ENCODE measurements around the gene ARHGAP26.

ARHGAP26 gene

DNA sequence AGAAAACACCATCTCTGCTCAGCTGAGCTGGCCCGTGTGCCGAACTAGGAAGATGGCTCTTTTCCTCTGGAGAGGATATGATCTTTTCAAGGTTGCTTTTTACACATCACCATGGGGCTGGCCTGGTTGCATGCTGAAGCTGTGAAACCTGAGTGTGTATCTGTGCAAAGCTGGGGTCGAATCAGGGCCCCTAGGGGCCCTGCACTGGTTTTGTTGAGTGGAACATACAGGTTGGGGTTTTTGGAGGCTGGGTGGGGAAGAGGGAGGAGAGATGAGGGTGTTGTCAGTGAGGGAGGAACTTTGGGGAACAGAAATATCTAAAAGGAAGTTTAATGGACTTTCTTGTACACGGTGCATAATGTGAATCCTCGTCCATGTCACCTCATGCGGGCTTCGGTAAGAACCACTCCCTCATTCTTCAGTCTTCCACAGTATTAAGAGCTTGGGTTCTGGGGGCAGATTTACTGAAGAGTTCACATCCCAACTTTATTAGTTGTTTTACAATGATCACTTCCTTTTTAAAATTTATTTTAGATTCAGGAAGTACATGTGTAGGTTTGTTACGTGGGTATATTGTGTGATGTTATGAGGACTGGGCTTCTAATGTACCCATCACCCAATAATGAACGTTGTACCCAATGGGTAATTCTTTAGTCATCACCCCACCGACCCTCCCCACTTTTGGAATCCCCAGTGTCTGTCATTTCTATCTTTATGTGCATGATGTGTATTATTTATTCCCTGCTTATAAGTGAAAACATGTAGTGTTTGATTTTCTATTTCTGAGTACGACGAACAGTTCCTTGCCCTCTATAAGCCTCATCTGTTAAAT lies 395.1 kb downstream of the ARHGAP26 start:
- H3K27me3 Mint-ChIP-seq: no peaks in the 10 kb centered on the region

DNA sequence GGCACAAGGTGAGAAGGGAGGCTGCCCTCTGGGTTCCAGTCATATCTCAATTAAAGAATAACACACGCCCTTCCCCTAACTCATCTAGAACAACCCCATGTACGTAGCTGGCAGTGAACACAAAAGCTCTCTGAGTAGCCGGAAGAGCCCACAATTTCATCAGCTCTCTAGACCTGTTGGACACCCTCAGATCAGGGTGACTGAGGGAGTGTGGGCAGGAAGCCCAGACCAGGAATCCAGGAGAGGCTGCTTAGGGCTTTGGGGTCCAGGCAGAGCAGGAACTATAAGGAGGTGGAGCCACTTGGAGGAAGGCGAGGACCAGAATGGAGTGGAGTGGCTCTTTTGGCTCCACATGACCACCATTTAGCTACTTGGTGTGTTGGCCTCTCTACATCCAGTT lies 395.9 kb downstream of the ARHGAP26 start:
- ATAC-seq (replicated peaks) (no peak), DNase-seq (no peak)
- no peaks in the 10 kb centered on the region for H3K27me3 Mint-ChIP-seq
- peaks cover 9 to 20% of the 10 kb centered on the region in 2 donors for H3K4me1 Mint-ChIP-seq (ENCODE audit: low read depth in 2 of 2)
- no peaks in the 10 kb centered on the region for H3K9me3 Mint-ChIP-seq
- H3K27ac Mint-ChIP-seq: peak overlapping the region; percentile 57 to 77
- no peak overlapping the region for H3K4me3 Mint-ChIP-seq
- no peaks in the 10 kb centered on the region for H3K36me3 Mint-ChIP-seq (ENCODE audit: insufficient read depth)

More for the DNA sequence above, 395.1 kb downstream of the ARHGAP26 start:
- no peak overlapping the region for H3K4me3 Mint-ChIP-seq
- H3K36me3 Mint-ChIP-seq (ENCODE audit: insufficient read depth): no peaks in the 10 kb centered on the region
- ATAC-seq (replicated peaks) (no peak), DNase-seq (no peak)
- peak overlapping the region; percentile 57 to 77 for H3K27ac Mint-ChIP-seq
- peaks cover 9 to 14% of the 10 kb centered on the region in 2 donors for H3K4me1 Mint-ChIP-seq (ENCODE audit: low read depth in 2 of 2)
- no peaks in the 10 kb centered on the region for H3K9me3 Mint-ChIP-seq

DNA sequence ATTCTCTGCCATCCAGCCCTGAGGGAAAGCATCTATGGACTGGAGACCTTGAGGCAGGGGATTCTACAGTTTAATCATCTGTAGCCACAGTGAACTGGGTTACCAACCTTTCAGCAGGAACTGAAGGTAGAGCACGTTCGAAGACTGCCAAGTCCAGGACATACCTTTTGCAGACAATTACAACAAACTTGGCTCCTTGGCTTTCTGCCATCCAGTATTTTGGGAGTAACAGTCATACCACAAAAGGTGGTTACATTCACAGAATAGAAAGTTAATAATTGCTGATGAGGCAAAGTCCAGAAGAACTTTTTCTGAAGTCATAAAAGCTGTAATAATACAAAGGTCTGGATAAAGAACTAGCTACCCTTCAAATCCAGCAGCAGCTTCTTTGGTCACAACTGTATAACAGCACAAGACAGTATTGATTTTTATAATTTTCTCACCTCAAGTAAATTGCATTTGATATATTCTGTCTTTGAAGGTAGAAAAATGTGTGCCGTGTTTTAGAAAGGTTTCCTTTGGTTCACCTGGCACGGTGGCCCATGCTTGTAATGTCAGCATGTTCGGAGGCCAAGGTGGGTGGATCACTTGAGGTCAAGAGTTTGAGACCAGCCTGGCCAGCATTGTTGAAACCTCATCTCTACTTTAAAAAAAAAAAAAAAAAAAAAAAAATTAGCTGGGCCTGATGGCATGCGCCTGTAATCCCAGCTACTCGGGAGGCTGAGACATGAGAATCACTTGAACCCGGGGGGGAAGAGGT lies 396.7 kb downstream of the ARHGAP26 start:
- Mint-ChIP-seq H3K27me3 (no peaks in the 10 kb centered on the region), H3K9me3 (no peaks in the 10 kb centered on the region), H3K4me1 (ENCODE audit: low read depth in 2 of 2) (peaks cover 9 to 14% of the 10 kb centered on the region in 2 donors), H3K36me3 (ENCODE audit: insufficient read depth) (no peaks in the 10 kb centered on the region), H3K4me3 (no peak overlapping the region), H3K27ac (peak overlapping the region in 1 of 2 donors; percentile 77)
- DNase-seq (no peak), ATAC-seq (replicated peaks) (no peak)

DNA sequence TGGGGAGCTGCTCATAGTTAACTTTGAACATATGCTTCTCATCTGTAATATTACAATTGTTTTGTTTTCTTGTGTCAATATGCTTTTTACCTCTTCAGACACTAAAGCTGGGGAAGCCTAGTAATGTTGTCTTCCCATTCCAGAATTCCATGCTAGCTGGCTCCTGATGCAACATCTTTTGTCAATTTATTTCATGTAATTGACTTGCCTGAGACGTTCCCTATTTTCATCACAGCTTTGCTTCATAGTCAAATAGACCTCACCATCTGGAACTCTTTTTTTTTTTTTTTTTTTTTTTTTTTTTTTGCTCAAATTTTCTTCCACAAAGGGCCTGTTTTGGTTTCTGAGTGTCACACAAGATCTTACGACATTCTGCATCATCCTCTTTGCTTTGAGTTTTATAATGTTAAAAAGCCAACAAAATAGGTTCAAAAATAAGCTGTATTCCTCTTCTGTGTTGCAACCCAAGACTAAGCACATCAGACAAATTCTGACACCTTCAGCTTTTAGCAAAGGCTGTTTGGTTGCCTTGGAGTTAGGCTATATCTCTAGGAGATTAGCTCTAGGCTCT lies 398.1 kb downstream of the ARHGAP26 start:
- Mint-ChIP-seq H3K4me3 (no peak overlapping the region), H3K9me3 (no peaks in the 10 kb centered on the region), H3K27ac (no peak overlapping the region), H3K27me3 (no peaks in the 10 kb centered on the region), H3K4me1 (ENCODE audit: low read depth in 2 of 2) (peaks cover 9 to 17% of the 10 kb centered on the region in 2 donors), H3K36me3 (ENCODE audit: insufficient read depth) (no peaks in the 10 kb centered on the region)
- ATAC-seq (replicated peaks) (no peak), DNase-seq (no peak)

DNA sequence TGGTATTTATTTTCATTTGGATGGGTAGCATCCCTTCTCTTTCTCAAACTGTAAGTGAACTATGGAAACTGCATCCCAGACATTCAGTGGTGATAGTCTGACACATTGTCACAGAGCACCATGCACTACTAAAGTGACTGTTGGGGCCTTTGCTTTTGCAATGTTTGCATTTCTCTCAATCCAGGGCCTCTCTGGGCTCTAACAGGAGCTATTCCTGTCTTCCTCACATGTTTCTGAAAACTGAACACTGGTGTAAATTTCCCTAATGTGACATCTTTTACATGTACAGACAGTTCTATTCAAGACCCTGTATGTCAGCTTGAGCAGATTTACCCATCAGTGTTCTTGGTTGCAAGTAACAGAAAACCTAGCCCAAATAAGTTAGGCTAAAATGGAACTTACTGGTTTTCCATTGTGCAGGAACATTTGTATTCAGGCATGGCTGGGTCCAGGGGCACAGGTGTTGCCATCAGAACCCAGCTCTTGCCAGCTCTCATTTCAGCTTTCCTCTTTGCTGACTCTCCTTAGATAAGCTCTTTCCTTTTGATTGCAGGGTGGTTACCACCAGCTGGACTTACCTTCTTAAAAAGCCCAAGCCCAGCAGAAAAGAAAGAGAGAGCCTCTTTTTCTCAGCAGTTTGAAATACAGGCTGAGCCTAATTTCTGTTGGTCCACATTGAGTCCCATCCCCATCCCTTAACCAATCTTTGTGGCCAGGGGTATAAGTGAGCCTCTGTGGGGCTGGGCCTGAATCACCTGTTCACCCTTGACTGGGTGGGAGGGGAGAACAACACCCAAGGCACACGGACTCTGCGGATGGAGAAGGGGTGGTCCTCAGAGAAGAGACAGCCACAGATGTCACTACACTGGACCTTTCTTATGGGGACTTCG lies 399.0 kb downstream of the ARHGAP26 start:
- H3K4me1 Mint-ChIP-seq (ENCODE audit: low read depth in 2 of 2): peaks cover 9 to 22% of the 10 kb centered on the region in 2 donors
- no peak overlapping the region for H3K4me3 Mint-ChIP-seq
- no peaks in the 10 kb centered on the region for H3K27me3 Mint-ChIP-seq
- H3K9me3 Mint-ChIP-seq: no peaks in the 10 kb centered on the region
- no peak overlapping the region for H3K27ac Mint-ChIP-seq
- no peaks in the 10 kb centered on the region for H3K36me3 Mint-ChIP-seq (ENCODE audit: insufficient read depth)
- no peak for DNase-seq
- no peak for ATAC-seq (replicated peaks)

DNA sequence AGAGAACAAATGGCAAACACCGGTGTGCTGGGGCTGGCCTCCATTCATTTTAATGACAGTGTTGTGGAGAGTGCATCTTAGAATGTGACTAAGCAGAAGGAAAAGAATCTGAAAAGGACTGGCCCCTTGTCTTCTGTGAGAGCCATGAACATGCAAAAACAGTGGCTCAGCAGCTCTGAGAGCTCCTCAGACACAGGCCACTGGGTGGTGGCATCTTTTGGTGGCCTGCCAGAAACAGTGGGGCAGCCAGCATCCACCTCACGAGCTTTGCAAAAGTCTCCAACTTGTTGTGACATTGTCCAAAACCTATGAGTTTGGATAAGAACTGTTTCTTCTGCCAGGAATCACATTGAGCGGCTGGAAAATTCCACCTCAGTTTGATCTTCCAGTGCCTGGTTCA lies 399.9 kb downstream of the ARHGAP26 start:
- Mint-ChIP-seq H3K27ac (no peak overlapping the region), H3K4me1 (ENCODE audit: low read depth in 2 of 2) (peaks cover 9 to 16% of the 10 kb centered on the region in 2 donors), H3K27me3 (no peaks in the 10 kb centered on the region), H3K4me3 (no peak overlapping the region), H3K36me3 (ENCODE audit: insufficient read depth) (no peaks in the 10 kb centered on the region), H3K9me3 (no peaks in the 10 kb centered on the region)
- ATAC-seq (replicated peaks): no peak
- no peak for DNase-seq

DNA sequence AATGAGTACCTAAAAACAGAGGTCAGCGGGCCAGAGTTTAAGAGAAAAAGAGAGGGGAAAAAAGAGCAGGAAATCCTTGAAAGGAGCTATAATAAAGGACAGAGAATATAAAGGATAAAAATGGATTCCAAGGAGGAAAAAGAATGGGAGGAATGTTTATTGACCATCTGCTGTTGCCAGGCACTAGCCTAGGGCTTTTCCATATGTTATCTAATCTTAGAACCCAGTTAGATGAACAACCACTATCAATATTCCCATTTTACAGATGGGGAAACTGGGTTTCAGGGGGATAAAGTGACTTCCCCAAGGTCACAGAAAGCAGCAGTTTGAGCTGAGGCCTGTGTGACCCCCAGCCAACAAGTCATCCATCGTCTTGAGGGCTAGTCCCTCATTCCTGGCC lies 400.8 kb downstream of the ARHGAP26 start:
- Mint-ChIP-seq H3K36me3 (ENCODE audit: insufficient read depth) (no peaks in the 10 kb centered on the region), H3K4me1 (ENCODE audit: low read depth in 2 of 2) (peaks cover 5 to 16% of the 10 kb centered on the region in 2 donors), H3K27me3 (no peaks in the 10 kb centered on the region), H3K4me3 (no peak overlapping the region), H3K9me3 (no peaks in the 10 kb centered on the region), H3K27ac (no peak overlapping the region)
- no peak for ATAC-seq (replicated peaks)
- no peak for DNase-seq

DNA sequence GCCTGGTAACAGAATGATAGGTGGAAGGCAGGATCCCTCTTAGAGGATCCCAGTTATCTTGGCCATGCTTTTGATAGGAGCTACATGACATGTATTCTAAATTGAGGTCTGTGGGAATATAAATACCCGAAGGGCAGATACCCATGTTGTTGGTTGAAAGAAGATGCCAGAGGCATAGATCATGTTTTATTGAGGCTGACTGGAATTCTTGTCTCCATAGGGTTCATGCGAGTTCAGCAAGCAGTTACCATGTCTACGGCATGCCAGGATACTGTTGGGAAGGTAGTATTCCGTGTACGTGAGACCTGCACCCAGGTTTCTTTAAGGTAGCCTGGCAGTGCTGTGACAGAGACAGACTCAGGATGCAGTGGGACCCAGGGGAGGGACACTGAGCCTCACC lies 402.6 kb downstream of the ARHGAP26 start:
- ATAC-seq (replicated peaks): no peak
- Mint-ChIP-seq H3K36me3 (ENCODE audit: insufficient read depth) (no peaks in the 10 kb centered on the region), H3K4me3 (no peak overlapping the region), H3K27me3 (no peaks in the 10 kb centered on the region), H3K9me3 (no peaks in the 10 kb centered on the region), H3K27ac (no peak overlapping the region), H3K4me1 (ENCODE audit: low read depth in 2 of 2) (peaks cover 1 to 16% of the 10 kb centered on the region in 2 donors)
- DNase-seq: no peak

DNA sequence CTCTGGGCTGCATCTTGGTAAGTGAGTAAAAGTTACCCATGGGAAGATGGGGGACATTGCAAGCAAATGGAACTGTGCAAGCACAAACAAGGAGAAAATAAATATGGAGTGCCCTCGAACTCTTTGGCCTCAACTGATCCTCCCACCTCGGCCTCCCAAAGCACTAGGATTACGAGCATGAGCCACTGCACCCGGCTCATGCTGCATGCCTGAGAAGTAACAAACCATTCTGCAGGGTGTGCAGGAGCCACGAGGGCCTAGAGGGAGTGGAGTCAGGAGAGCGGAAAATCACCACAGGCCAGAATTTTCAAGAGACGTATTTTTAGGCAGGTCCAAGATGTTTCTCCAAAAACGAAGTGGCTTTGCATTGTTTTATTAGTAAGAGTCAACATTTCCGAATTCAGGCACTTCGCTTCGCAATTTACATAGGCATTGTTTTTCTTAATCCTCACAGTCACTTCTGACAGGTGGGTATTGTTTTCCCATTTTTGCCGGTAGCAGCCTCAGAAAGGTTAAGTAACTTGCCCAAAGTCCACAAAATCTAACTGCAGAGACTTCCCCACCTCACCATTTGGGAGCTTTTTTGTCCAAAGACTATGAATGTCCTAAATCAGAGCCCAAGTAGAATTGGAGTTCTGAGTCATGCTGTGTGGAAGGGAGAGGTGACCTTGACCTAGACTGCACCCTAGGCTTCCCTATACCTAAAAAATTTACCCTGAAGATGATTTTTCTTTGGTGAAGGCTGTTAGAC lies 403.1 kb downstream of the ARHGAP26 start:
- Mint-ChIP-seq H3K27me3 (no peaks in the 10 kb centered on the region), H3K9me3 (no peaks in the 10 kb centered on the region), H3K4me1 (ENCODE audit: low read depth in 2 of 2) (peaks cover 1 to 16% of the 10 kb centered on the region in 2 donors), H3K27ac (no peak overlapping the region), H3K36me3 (ENCODE audit: insufficient read depth) (no peaks in the 10 kb centered on the region), H3K4me3 (no peak overlapping the region)
- ATAC-seq (replicated peaks) (no peak), DNase-seq (no peak)

DNA sequence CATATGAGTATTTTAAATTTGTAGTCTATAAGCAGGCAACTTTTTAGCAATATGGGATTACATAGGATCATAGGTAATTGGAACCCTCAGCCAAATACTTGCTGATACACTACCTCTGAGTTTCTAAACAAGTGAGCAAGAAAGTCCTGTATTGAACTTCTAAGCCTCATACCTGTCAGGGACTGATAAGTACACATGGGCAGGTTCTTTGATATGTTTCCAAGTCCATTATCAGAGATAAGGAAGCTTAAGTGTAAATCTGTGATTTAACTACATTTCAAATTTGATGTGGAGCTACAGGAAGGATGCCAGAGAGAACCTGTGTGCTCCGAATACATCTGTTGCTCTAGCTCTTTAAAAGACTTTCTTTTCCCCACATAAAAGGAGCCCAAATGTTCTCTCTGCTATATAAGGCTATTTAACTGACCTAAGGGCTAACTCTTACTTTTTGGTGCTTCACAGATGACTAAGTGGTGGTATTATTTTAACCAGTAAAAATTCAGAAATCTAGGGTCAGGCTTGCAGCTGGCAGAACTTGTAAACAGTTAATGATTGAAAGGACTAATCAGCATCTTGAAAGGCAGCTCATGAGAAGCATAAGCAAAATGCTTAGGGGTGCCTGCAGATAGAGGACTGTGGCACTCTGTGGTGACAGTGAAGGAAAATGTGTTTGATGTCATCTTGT lies 404.7 kb downstream of the ARHGAP26 start:
- peaks cover 2 to 16% of the 10 kb centered on the region in 2 donors for H3K4me1 Mint-ChIP-seq (ENCODE audit: low read depth in 2 of 2)
- no peak overlapping the region for H3K27ac Mint-ChIP-seq
- DNase-seq (no peak), ATAC-seq (replicated peaks) (no peak)
- no peaks in the 10 kb centered on the region for H3K9me3 Mint-ChIP-seq
- H3K4me3 Mint-ChIP-seq: no peak overlapping the region
- no peaks in the 10 kb centered on the region for H3K27me3 Mint-ChIP-seq
- H3K36me3 Mint-ChIP-seq (ENCODE audit: insufficient read depth): no peaks in the 10 kb centered on the region

DNA sequence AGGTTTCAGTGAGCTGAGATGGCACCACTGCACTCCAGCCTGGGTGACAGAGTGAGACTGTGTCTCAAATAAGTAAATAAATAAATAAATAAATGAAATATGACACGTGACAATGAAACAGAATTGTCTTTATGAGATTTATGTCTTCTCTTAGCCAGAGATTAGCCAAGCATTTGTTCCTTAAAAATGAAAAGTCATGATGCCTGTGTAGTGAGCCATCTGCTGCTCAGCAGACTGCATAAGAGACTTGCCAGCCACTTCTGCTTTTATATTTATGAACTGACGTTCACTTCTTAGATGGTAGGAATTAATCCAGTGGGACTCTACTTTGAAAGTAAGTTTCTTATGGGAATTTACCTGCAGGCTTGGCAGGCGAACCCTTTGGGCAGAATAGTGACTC lies 405.9 kb downstream of the ARHGAP26 start:
- Mint-ChIP-seq H3K36me3 (ENCODE audit: insufficient read depth) (no peaks in the 10 kb centered on the region), H3K27me3 (no peaks in the 10 kb centered on the region), H3K4me1 (ENCODE audit: low read depth in 2 of 2) (peaks cover 9 to 22% of the 10 kb centered on the region in 2 donors), H3K4me3 (no peak overlapping the region), H3K27ac (no peak overlapping the region), H3K9me3 (no peaks in the 10 kb centered on the region)
- ATAC-seq (replicated peaks) (no peak), DNase-seq (no peak)

Data from effector memory CD8-positive, alpha-beta T cell (primary cell).